ENCODE results near the gene MBNL1. TPM values are rescaled to one million over a fixed set of nuclear protein-coding genes. Genes with fewer than 3 reads are reported as not detected.

The MBNL1 gene
- total RNA-seq (2022; extraction: Qiagen RNA extraction; ENCODE audit: low read depth), result 37.7 to 55.3 TPM (median 52.9 TPM) in 5 replicates

GRCh38 chr3:152268555-152269055, at the start of gene MBNL1:
TSS of gene MBNL1 (plus strand) at chr3:152268929. CDS start at chr3:152300194, 31,265 bp downstream.

